Gastroesophageal sphincter (tissue), 3 donors: Measurements from ENCODE around the gene FOXN1.

Source experiments
- EP300 ChIP-seq: sonication (generic); formaldehyde crosslinking; IDR thresholded peaks from one replicate; pipeline ENCODE4 v1.6.1; 2017; ENCODE audit warnings: antibody characterized with exemption, mild to moderate bottlenecking
- POLR2A ChIP-seq, 2 donors: fragments of 450-650 bp; IDR thresholded peaks; one replicate each; pipeline ENCODE4 v1.6.1; 2017; ENCODE audit warnings: antibody characterized with exemption in 2 of 2, mild to moderate bottlenecking in 2 of 2, moderate library complexity in 1 of 2
- TF ChIP-seq, protein P1 (sequence below), 4 experiments: fragments of 200-600 bp in 2 of 4; fragments of 450-650 bp in 2 of 4; sonication (generic) in 1 of 4; IDR thresholded peaks; one replicate each; pipeline ENCODE4 v1.5.1; 2017 to 2019; ENCODE audit warnings: antibody characterized with exemption in 4 of 4, mild to moderate bottlenecking in 2 of 4, moderate library complexity in 2 of 4

DNA sequence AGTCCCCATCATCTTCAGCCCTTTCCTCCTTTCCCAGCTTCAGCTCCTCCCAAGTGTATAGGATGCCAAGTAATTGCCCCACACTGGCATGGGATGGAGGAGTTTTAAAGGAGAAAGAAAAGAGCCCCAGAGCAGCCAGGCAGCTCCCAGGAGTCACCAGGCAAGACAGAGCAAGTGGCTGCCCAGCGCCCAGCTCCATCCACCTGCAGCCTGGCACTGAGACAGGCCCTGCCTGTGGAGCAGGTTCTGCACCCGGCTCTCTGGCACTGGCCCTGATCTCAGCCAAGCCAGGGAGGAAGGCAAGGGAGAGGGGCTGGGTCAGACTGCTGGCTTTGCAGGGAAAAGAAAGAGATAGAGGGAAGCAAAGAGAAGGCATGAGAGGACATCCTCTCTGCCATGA is 21.7 kb downstream of the FOXN1 start:
- TF ChIP-seq, protein P1, sequence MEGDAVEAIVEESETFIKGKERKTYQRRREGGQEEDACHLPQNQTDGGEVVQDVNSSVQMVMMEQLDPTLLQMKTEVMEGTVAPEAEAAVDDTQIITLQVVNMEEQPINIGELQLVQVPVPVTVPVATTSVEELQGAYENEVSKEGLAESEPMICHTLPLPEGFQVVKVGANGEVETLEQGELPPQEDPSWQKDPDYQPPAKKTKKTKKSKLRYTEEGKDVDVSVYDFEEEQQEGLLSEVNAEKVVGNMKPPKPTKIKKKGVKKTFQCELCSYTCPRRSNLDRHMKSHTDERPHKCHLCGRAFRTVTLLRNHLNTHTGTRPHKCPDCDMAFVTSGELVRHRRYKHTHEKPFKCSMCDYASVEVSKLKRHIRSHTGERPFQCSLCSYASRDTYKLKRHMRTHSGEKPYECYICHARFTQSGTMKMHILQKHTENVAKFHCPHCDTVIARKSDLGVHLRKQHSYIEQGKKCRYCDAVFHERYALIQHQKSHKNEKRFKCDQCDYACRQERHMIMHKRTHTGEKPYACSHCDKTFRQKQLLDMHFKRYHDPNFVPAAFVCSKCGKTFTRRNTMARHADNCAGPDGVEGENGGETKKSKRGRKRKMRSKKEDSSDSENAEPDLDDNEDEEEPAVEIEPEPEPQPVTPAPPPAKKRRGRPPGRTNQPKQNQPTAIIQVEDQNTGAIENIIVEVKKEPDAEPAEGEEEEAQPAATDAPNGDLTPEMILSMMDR (IDR thresholded peaks at IDR 0.05): no peak
- TF ChIP-seq EP300 (no peak), POLR2A (IDR thresholded peaks at IDR 0.05) (no peak)
